H1 (cell line): Measurements from ENCODE around the gene KRT80. TPM values are rescaled to one million over a fixed set of nuclear protein-coding genes. Genes with fewer than 3 reads are reported as not detected.

Experiments used
- EP300 ChIP-seq, 2 experiments: IDR thresholded peaks; 1 replicate in 1 of 2; 2 replicates in 1 of 2; pipeline ENCODE4 v1.6.1; 2011 to 2012; ENCODE audit warnings: low read depth in 2 of 2, low read length in 2 of 2, mild to moderate bottlenecking in 2 of 2, borderline replicate concordance in 1 of 2, inconsistent platforms in 1 of 2, moderate library complexity in 1 of 2
- KDM5A ChIP-seq: fragments of 200-600 bp; IDR thresholded peaks from 2 replicates; pipeline ENCODE4 v1.7.1; 2012; ENCODE audit warnings: mild to moderate bottlenecking, low read length, inconsistent platforms, mixed read lengths
- POLR2AphosphoS5 ChIP-seq: IDR thresholded peaks from 2 replicates; pipeline ENCODE4 v1.6.1; 2011; ENCODE audit warnings: low read depth, low read length
- RNF2 ChIP-seq: fragments of 200-900, 300-1000 bp; sonication (generic); IDR thresholded peaks from 2 replicates; pipeline ENCODE4 v1.7.1; 2016; ENCODE audit warnings: borderline replicate concordance, low read depth, mild to moderate bottlenecking, antibody characterized with exemption, low read length; ENCODE audit not compliant: poor library complexity, severe bottlenecking; ENCODE audit errors: missing control alignments
- SIRT6 ChIP-seq: IDR thresholded peaks from one replicate; pipeline ENCODE4 v1.7.1; 2012; ENCODE audit warnings: low read length, inconsistent platforms
- TAF7 ChIP-seq: optimal IDR thresholded peaks from 2 replicates; pipeline ENCODE3; 2011; ENCODE audit warnings: low read depth, mild to moderate bottlenecking, inconsistent platforms, low read length, moderate library complexity, borderline replicate concordance
- ZNF274 ChIP-seq: IDR thresholded peaks from 2 replicates; pipeline ENCODE4 v1.7.0; 2012; ENCODE audit warnings: low read length, borderline replicate concordance; ENCODE audit errors: extremely low read depth
- polyA plus RNA-seq, 7 experiments: library from polyadenylated mRNA; depleted of rRNA in 3 of 7; stranded (reverse) in 5 of 7; unstranded in 2 of 7; fragments of >200 nt in 5 of 7; fragments of 200-250 nt in 2 of 7; gene quantifications; 1 replicate in 5 of 7; 2 replicates in 1 of 7; 4 replicates in 1 of 7; pipeline versions ENCODE4 v1.2.1 to v1.2.3, GENCODE V29; 2011 to 2013; ENCODE audit warnings: missing spikeins in 2 of 7, mixed read lengths in 2 of 7
- total RNA-seq: library from RNA; stranded (reverse); fragmentation: NEBNext Ultra II Directional; extraction: Animal tissue kit (Norgen Biotek cat#: 25700); gene quantifications from 2 replicates; pipeline ENCODE4 v1.2.1, GENCODE V29; 2021

The KRT80 gene
- total and polyA plus RNA-seq, 2 of the 8 experiments (the other 6 are each of a cell fraction or from before 2014, with no cell fraction given) = 0.05 TPM; not detected in 1

DNA sequence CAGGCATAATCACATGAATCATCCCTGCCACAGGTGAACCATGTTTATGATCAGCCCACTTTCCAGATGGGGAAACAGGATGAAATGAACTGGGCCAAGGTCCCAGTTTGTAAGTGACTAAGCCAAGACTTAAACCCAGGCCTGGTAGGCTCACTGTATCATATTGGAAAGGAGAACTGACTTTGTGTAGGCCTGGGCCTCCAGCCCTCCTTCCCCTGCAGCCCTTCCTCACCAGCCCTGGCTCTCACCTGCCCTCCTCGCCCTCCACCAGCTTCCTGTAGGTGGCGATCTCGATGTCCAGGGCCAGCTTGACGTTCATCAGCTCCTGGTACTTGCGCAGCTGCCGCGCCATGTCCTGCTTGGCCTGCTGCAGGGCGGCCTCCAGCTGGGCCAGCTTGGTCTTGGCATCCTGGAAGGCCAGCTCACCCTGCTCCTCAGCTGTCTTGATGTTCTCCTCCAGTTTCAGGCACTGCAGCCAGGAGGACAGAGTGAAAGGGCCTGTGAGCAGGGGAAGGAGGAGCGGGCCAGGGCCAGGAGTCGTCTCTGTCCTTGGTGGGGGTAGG is 19.8 kb downstream of the KRT80 start (continued):
- TF ChIP-seq ZNF274 = no peak
- no peak for TF ChIP-seq SIRT6
- TF ChIP-seq TAF7 = no peak
- TF ChIP-seq POLR2AphosphoS5 = no peak
- TF ChIP-seq KDM5A = no peak
- no peak for TF ChIP-seq RNF2
- no peak for TF ChIP-seq EP300 (IDR thresholded peaks at IDR 0.05; ENCODE audit: borderline replicate concordance in 1 of 2, low read depth in 2 of 2, low read length in 2 of 2)
